Measurements from ENCODE around the gene JCAD.

JCAD gene

GRCh38 chr10:29973921-29974320 lies 85.5 kb downstream of the JCAD start:
- Histone ChIP-seq H3K27me3 (ENCODE audit: control insufficient read depth, insufficient read depth, low read length) (no peaks in the 10 kb centered on the region), H3K36me3 (ENCODE audit: control insufficient read depth, insufficient read depth, low read length) (no peaks in the 10 kb centered on the region), H3K4me3 (ENCODE audit: low read depth, low read length) (no peak overlapping the region), H3K4me1 (ENCODE audit: control insufficient read depth, insufficient read depth, low read length) (no peaks in the 10 kb centered on the region), H3K9ac (ENCODE audit: low read depth, low read length) (no peak overlapping the region), H3K9me3 (ENCODE audit: control insufficient read depth, insufficient read depth, low read length) (no peaks in the 10 kb centered on the region)

GRCh38 chr10:29970576-29970975 lies 88.8 kb downstream of the JCAD start:
- H3K9me3 ChIP-seq (ENCODE audit: control insufficient read depth, insufficient read depth, low read length): no peaks in the 10 kb centered on the region
- no peak overlapping the region for H3K9ac ChIP-seq (ENCODE audit: low read depth, low read length)
- no peaks in the 10 kb centered on the region for H3K36me3 ChIP-seq (ENCODE audit: control insufficient read depth, insufficient read depth, low read length)
- no peak overlapping the region for H3K4me3 ChIP-seq (ENCODE audit: low read depth, low read length)
- H3K27me3 ChIP-seq (ENCODE audit: control insufficient read depth, insufficient read depth, low read length): no peaks in the 10 kb centered on the region
- H3K4me1 ChIP-seq (ENCODE audit: control insufficient read depth, insufficient read depth, low read length): no peaks in the 10 kb centered on the region

- Histone ChIP-seq H3K4me3 (ENCODE audit: low read depth, low read length) (no peak overlapping the region), H3K4me1 (ENCODE audit: control insufficient read depth, insufficient read depth, low read length) (no peaks in the 10 kb centered on the region), H3K36me3 (ENCODE audit: control insufficient read depth, insufficient read depth, low read length) (no peaks in the 10 kb centered on the region), H3K27me3 (ENCODE audit: control insufficient read depth, insufficient read depth, low read length) (no peaks in the 10 kb centered on the region), H3K9me3 (ENCODE audit: control insufficient read depth, insufficient read depth, low read length) (no peaks in the 10 kb centered on the region), H3K9ac (ENCODE audit: low read depth, low read length) (no peak overlapping the region)
Measured at GRCh38 chr10:29970012-29970396, 89.4 kb downstream of the JCAD start.

GRCh38 chr10:29969255-29970011 lies 90.0 kb downstream of the JCAD start:
- Histone ChIP-seq H3K4me3 (ENCODE audit: low read depth, low read length) (no peak overlapping the region), H3K36me3 (ENCODE audit: control insufficient read depth, insufficient read depth, low read length) (no peaks in the 10 kb centered on the region), H3K9me3 (ENCODE audit: control insufficient read depth, insufficient read depth, low read length) (no peaks in the 10 kb centered on the region), H3K27me3 (ENCODE audit: control insufficient read depth, insufficient read depth, low read length) (no peaks in the 10 kb centered on the region), H3K4me1 (ENCODE audit: control insufficient read depth, insufficient read depth, low read length) (no peaks in the 10 kb centered on the region), H3K9ac (ENCODE audit: low read depth, low read length) (no peak overlapping the region)

GRCh38 chr10:29968585-29968984 lies 90.8 kb downstream of the JCAD start:
- Histone ChIP-seq H3K9me3 (ENCODE audit: control insufficient read depth, insufficient read depth, low read length) (no peaks in the 10 kb centered on the region), H3K36me3 (ENCODE audit: control insufficient read depth, insufficient read depth, low read length) (no peaks in the 10 kb centered on the region), H3K9ac (ENCODE audit: low read depth, low read length) (no peak overlapping the region), H3K27me3 (ENCODE audit: control insufficient read depth, insufficient read depth, low read length) (no peaks in the 10 kb centered on the region), H3K4me1 (ENCODE audit: control insufficient read depth, insufficient read depth, low read length) (no peaks in the 10 kb centered on the region), H3K4me3 (ENCODE audit: low read depth, low read length) (no peak overlapping the region)

GRCh38 chr10:29966269-29966668 lies 93.1 kb downstream of the JCAD start:
- no peaks in the 10 kb centered on the region for H3K9me3 ChIP-seq (ENCODE audit: control insufficient read depth, insufficient read depth, low read length)
- H3K36me3 ChIP-seq (ENCODE audit: control insufficient read depth, insufficient read depth, low read length): no peaks in the 10 kb centered on the region
- H3K27me3 ChIP-seq (ENCODE audit: control insufficient read depth, insufficient read depth, low read length): no peaks in the 10 kb centered on the region
- H3K4me3 ChIP-seq (ENCODE audit: low read depth, low read length): no peak overlapping the region
- H3K4me1 ChIP-seq (ENCODE audit: control insufficient read depth, insufficient read depth, low read length): no peaks in the 10 kb centered on the region
- H3K9ac ChIP-seq (ENCODE audit: low read depth, low read length): no peak overlapping the region
